T-helper 17 cell (primary cell): Measurements from ENCODE around the gene SPNS2. TPM values are rescaled to one million over a fixed set of nuclear protein-coding genes. Genes with fewer than 3 reads are reported as not detected.
"Not testable (repeated sequence)": the region's sequence is repeated elsewhere in the genome, so short reads cannot be mapped to it uniquely, and the experiment has no call there.

ENCODE experiments used
- ATAC-seq: fragments of 150-1000 bp; cut with Tn5 transposase; 2 replicates; pipeline ENCODE4 v1.10.0; 2021; ENCODE audit warnings: mild to moderate bottlenecking, moderate library complexity
- DNase-seq, 3 donors: peaks; one replicate each; pipeline versions ENCODE4 v3.0.0 to v3.0.0-alpha.2; 2020 to 2021
- H3K9me3 ChIP-seq: one replicate; pipeline ENCODE4 v1.7.0; 2013; ENCODE audit warnings: low read length, mild to moderate bottlenecking; ENCODE audit not compliant: control insufficient read depth, poor library complexity, severe bottlenecking
- H3K27ac Mint-ChIP-seq: one replicate; pipeline ENCODE4 v1.8.0; 2022; ENCODE audit warnings: mild to moderate bottlenecking, moderate library complexity, mixed read lengths
- H3K27me3 Mint-ChIP-seq: one replicate; pipeline ENCODE4 v1.8.0; 2022; ENCODE audit warnings: mixed read lengths
- H3K36me3 Mint-ChIP-seq: one replicate; pipeline ENCODE4 v1.8.0; 2022; ENCODE audit warnings: low read depth, mixed read lengths
- H3K4me1 Mint-ChIP-seq: one replicate; pipeline ENCODE4 v1.8.0; 2022; ENCODE audit warnings: mild to moderate bottlenecking, mixed read lengths
- H3K4me3 Mint-ChIP-seq: one replicate; pipeline ENCODE4 v1.8.0; 2022; ENCODE audit warnings: mild to moderate bottlenecking, moderate library complexity, mixed read lengths
- total RNA-seq, 4 donors: library from RNA in 2 of 4; stranded (reverse) in 2 of 4; gene quantifications; one replicate each; pipeline ENCODE4 v1.2.3 and lab custom pipeline; 2022 to 2026

The SPNS2 gene
- total RNA-seq, 2 donors from 2014 or later, result 0.22 to 0.73 TPM

GRCh38 chr17:4565209-4566141 is 66.8 kb downstream of the SPNS2 start:
- DNase-seq (peak in 1 of 3 donors; percentile 35), ATAC-seq (peak; percentile 80)
- Mint-ChIP-seq H3K4me1 (peaks cover 28% of the 10 kb centered on the region), H3K27ac (peak overlapping the region; percentile 68), H3K36me3 (no peaks in the 10 kb centered on the region), H3K4me3 (no peak overlapping the region), H3K27me3 (peaks cover 5% of the 10 kb centered on the region)
- no peaks in the 10 kb centered on the region for H3K9me3 ChIP-seq

DNA sequence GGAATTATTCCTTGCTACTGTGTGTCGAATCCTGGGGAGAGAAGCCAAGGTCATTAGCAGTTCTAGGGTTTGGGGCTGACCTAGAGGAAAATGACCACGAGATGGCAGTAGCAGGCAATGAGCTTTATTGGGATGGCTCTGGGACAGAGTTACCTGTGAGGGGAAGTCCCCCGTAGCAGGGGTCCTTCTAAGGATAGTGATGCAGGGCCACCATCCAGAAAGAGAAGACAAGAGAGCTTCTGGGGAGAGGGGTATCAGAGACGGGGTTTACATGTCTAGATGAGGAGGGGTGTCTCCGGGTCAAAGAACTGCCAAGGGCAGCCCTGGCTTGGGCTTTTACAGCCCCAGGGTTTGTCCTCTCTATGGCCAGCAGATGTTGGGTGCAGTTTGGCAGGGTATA is 68.1 kb downstream of the SPNS2 start:
- ATAC-seq (peak; percentile 56), DNase-seq (no peak)
- H3K4me3 Mint-ChIP-seq, result no peak overlapping the region
- H3K36me3 Mint-ChIP-seq, result no peaks in the 10 kb centered on the region
- no peaks in the 10 kb centered on the region for H3K9me3 ChIP-seq
- peaks cover 5% of the 10 kb centered on the region for H3K27me3 Mint-ChIP-seq
- H3K4me1 Mint-ChIP-seq, result peaks cover 28% of the 10 kb centered on the region
- peak overlapping the region; percentile 65 for H3K27ac Mint-ChIP-seq

DNA sequence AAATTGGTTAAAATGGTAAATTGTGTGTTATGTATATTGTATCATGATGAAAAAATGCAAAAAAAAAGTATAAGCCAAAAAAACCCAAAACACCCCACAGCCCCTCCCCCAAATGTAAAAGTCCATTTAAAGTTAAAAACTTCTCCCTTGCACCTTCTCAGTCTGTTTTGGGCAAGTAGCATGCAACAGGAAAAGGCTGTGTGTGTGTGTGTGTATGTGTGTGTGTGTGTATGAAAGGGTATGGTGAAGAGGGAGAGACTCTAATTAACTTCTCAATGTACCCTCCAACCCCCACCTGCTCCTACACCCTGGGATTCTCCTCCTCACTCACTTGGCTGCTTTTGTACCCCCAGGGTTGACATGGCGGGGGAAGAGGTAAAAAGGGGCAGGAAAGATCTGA is 70.9 kb downstream of the SPNS2 start:
- Mint-ChIP-seq H3K4me1 (peaks cover 23% of the 10 kb centered on the region), H3K27me3 (peaks cover 5% of the 10 kb centered on the region), H3K4me3 (no peak overlapping the region), H3K36me3 (no peaks in the 10 kb centered on the region), H3K27ac (no peak overlapping the region)
- no peak for ATAC-seq
- no peak for DNase-seq
- H3K9me3 ChIP-seq, result no peaks in the 10 kb centered on the region

GRCh38 chr17:4572131-4572530 is 73.5 kb downstream of the SPNS2 start:
- ATAC-seq, result no peak
- Mint-ChIP-seq H3K27me3 (no peaks in the 10 kb centered on the region), H3K27ac (no peak overlapping the region)

DNA sequence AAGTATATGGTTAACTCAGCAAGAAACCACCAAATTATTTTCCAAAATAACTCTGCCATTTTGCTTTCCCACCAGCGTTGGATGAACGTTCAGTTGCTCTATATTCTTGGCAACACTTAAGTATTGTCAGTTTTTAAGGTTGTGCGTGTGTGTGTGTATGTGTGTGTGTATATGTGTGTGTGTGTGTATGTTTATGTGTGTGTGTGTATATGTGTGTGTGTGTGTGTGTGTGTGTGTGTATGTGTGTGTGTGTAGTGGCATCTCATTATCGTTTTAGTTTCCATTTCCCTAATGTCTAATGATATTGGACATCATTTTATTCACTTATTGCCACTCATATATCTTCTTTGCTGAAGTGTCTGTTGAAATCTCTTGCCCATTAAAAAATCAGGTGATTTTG is 74.4 kb downstream of the SPNS2 start:
- Mint-ChIP-seq H3K36me3 (no peaks in the 10 kb centered on the region), H3K27ac (peak overlapping the region; percentile 88), H3K4me1 (peaks cover 13% of the 10 kb centered on the region), H3K4me3 (no peak overlapping the region), H3K27me3 (no peaks in the 10 kb centered on the region)
- DNase-seq (no peak), ATAC-seq (no peak)
- H3K9me3 ChIP-seq, result no peaks in the 10 kb centered on the region

More at GRCh38 chr17:4572131-4572530, 73.5 kb downstream of the SPNS2 start:
- Mint-ChIP-seq H3K36me3 (no peaks in the 10 kb centered on the region), H3K4me3 (no peak overlapping the region), H3K4me1 (peaks cover 13% of the 10 kb centered on the region)
- DNase-seq, result no peak
- no peaks in the 10 kb centered on the region for H3K9me3 ChIP-seq

GRCh38 chr17:4573669-4574068 is 75.0 kb downstream of the SPNS2 start:
- DNase-seq (peak in 2 of 3 donors; percentile 37 to 44), ATAC-seq (peak; percentile 99)
- Mint-ChIP-seq H3K36me3 (no peaks in the 10 kb centered on the region), H3K27ac (peak overlapping the region; percentile 88), H3K27me3 (no peaks in the 10 kb centered on the region), H3K4me3 (no peak overlapping the region), H3K4me1 (peaks cover 13% of the 10 kb centered on the region)
- no peaks in the 10 kb centered on the region for H3K9me3 ChIP-seq

DNA sequence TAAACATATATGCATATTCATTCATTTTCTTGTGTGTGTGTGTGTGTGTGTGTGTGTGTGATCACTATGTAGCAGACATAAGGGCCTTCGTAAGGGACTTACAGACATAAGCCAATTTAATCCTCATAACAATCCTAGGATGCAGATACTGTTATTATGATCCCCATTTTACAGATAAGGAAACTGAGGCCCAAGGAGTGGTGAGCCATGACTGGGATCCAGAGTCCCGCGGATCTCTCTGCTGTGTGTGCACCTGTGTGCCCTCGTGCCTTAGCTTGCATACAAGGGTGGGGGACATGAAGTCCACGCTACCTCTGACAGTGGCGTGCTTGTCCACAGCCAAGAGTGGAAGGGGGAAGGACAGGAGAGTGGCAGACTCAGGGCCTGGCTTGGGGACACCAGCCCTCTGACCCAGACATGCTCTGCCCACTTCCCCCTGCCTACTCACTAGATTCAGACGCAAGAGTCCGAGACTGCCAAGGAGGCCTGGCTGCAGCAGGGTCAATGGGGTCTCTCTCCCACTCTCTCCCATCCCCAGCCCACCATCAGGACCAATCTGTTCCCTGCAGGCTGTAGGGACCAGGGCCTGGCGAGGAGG is 75.9 kb downstream of the SPNS2 start:
- no peaks in the 10 kb centered on the region for H3K9me3 ChIP-seq
- Mint-ChIP-seq H3K4me1 (peaks cover 11% of the 10 kb centered on the region), H3K36me3 (no peaks in the 10 kb centered on the region), H3K27me3 (no peaks in the 10 kb centered on the region), H3K27ac (peak overlapping the region; percentile 88), H3K4me3 (no peak overlapping the region)
- DNase-seq, result no peak
- no peak for ATAC-seq

- no peak overlapping the region for H3K4me3 Mint-ChIP-seq
- DNase-seq (no peak), ATAC-seq (no peak)
- H3K27me3 Mint-ChIP-seq, result peaks cover 4% of the 10 kb centered on the region
- no peak overlapping the region for H3K27ac Mint-ChIP-seq
- peaks cover 2% of the 10 kb centered on the region for H3K36me3 Mint-ChIP-seq
- H3K4me1 Mint-ChIP-seq, result peaks cover 11% of the 10 kb centered on the region
- no peaks in the 10 kb centered on the region for H3K9me3 ChIP-seq
These were observed 77.5 kb downstream of the SPNS2 start for GRCh38 chr17:4576161-4576558.

GRCh38 chr17:4576729-4577322 is 78.1 kb downstream of the SPNS2 start:
- Mint-ChIP-seq H3K27ac (no peak overlapping the region), H3K36me3 (peaks cover 3% of the 10 kb centered on the region), H3K4me1 (peaks cover 11% of the 10 kb centered on the region), H3K4me3 (no peak overlapping the region), H3K27me3 (peaks cover 11% of the 10 kb centered on the region)
- DNase-seq (no peak), ATAC-seq (no peak)
- H3K9me3 ChIP-seq, result no peaks in the 10 kb centered on the region

DNA sequence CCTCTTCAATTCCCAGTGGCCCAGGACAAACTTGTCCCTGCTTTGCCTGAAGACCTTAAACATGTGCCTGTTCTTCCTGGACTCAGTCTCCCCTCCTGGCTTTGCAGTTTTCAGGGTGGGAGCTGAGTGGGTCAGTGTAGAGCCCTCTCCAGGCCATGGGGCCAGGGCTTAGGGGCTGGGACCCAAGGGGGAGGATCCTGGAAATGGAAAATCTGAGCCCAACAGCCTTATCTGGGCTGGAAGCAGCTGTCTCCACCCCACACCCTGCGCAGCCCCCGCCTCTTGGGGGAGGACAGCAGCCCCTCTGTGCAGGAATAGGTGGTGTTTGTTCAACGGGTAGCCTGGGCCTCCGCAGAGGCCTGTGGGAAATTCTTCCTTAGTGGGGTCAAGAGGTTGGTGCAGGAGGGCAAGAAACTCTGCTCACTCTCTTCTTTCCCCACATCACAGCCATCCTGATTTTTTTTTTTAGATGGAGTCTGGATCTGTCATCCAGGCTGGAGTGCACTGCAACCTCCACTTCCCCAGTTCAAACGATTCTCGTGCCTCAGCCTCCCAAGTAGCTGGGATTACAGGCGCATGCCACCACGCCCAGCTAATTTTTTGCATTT is 78.8 kb downstream of the SPNS2 start:
- no peak for DNase-seq
- Mint-ChIP-seq H3K27ac (no peak overlapping the region), H3K4me1 (peaks cover 11% of the 10 kb centered on the region), H3K27me3 (peaks cover 18% of the 10 kb centered on the region), H3K36me3 (peaks cover 4% of the 10 kb centered on the region), H3K4me3 (no peak overlapping the region)
- ATAC-seq, result no peak
- no peaks in the 10 kb centered on the region for H3K9me3 ChIP-seq

DNA sequence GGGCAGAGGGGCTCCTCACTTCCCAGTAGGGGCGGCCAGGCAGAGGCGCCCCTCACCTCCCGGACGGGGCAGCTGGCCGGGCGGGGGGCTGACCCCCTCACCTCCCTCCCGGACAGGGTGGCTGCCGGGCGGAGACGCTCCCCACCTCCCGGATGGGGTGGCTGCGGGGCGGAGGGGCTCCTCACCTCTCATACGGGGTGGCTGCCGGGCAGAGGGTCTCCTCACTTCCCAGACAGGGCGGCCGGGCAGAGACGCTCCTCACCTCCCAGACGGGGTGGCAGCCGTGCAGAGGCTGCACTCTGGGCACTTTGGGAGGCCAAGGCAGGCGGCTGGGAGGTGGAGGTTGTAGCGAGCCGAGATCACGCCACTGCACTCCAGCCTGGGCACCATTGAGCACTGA is 79.7 kb downstream of the SPNS2 start:
- H3K27me3 Mint-ChIP-seq, result peaks cover 26% of the 10 kb centered on the region
- DNase-seq, H3K9me3 ChIP-seq, H3K27ac Mint-ChIP-seq, H3K4me1 Mint-ChIP-seq, H3K36me3 Mint-ChIP-seq, ATAC-seq, H3K4me3 Mint-ChIP-seq: not testable (repeated sequence)

DNA sequence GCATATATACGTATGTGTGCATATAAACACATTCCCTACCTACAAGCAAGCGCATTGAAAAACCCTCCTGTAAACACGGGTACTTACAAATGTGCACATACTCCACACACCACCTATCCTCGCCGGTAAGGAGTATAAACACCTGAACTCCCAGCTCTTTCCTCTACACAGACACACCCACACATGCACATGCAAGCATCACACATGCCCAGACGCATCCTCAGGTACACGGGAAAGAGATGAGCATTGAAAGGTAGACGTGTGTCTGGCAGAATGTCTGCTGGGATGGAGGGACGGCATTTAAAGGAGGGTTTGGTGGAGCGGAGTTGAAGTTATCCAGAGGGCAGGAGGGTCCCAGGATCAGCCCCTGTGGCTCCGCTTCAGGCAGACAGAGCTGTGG is 81.0 kb downstream of the SPNS2 start:
- Mint-ChIP-seq H3K27ac (no peak overlapping the region), H3K4me3 (no peak overlapping the region), H3K27me3 (peaks cover 32% of the 10 kb centered on the region), H3K4me1 (peaks cover 2% of the 10 kb centered on the region), H3K36me3 (peaks cover 7% of the 10 kb centered on the region)
- DNase-seq (no peak), ATAC-seq (no peak)
- no peaks in the 10 kb centered on the region for H3K9me3 ChIP-seq

DNA sequence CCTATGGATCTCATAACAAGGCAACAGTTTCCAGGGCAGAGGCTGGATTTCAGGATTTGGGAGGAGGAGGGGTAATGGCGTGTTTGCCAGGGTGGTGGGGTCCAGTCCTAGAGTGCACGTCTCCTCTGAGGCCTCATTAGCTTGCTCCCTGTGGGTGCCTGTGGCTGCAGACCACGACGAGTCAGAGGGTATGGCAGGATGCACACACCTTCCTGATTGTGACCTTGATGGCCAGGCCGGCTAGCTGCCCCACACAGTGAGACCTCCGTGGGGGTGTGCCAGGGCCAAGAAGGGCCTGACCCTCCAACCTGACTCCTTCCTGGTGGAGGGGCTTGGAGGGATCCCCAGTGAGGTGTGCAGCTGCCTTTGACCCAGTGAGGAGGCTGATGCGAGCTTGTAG is 81.6 kb downstream of the SPNS2 start:
- H3K27ac Mint-ChIP-seq, result no peak overlapping the region
- H3K9me3 ChIP-seq, result no peaks in the 10 kb centered on the region
- H3K4me3 Mint-ChIP-seq, result no peak overlapping the region
- no peak for ATAC-seq
- peaks cover 35% of the 10 kb centered on the region for H3K27me3 Mint-ChIP-seq
- H3K4me1 Mint-ChIP-seq, result peaks cover 2% of the 10 kb centered on the region
- peaks cover 8% of the 10 kb centered on the region for H3K36me3 Mint-ChIP-seq
- no peak for DNase-seq
